Stimulated activated CD8-positive, alpha-beta memory T cell treated with anti-CD3 and anti-CD28 coated beads, Interleukin-4, amount 100 ng/mL, for 24 hours (primary cell): ENCODE results near the gene ERFE.

Experiments
- DNase-seq: peaks from one replicate; pipeline ENCODE4 v3.0.0-alpha.2; 2020; ENCODE audit warnings: low read depth

ERFE gene

GRCh38 chr2:238126338-238126737 lies 32.4 kb upstream of the ERFE start:
- DNase-seq = no peak

- DNase-seq = no peak
These were observed 32.0 kb upstream of the ERFE start for GRCh38 chr2:238126775-238127164.

- DNase-seq = no peak
These were observed 31.4 kb upstream of the ERFE start for GRCh38 chr2:238127165-238128060.

- no peak for DNase-seq
These were observed 30.7 kb upstream of the ERFE start for GRCh38 chr2:238128061-238128440.

GRCh38 chr2:238128534-238129001 lies 30.2 kb upstream of the ERFE start:
- DNase-seq = no peak

DNA sequence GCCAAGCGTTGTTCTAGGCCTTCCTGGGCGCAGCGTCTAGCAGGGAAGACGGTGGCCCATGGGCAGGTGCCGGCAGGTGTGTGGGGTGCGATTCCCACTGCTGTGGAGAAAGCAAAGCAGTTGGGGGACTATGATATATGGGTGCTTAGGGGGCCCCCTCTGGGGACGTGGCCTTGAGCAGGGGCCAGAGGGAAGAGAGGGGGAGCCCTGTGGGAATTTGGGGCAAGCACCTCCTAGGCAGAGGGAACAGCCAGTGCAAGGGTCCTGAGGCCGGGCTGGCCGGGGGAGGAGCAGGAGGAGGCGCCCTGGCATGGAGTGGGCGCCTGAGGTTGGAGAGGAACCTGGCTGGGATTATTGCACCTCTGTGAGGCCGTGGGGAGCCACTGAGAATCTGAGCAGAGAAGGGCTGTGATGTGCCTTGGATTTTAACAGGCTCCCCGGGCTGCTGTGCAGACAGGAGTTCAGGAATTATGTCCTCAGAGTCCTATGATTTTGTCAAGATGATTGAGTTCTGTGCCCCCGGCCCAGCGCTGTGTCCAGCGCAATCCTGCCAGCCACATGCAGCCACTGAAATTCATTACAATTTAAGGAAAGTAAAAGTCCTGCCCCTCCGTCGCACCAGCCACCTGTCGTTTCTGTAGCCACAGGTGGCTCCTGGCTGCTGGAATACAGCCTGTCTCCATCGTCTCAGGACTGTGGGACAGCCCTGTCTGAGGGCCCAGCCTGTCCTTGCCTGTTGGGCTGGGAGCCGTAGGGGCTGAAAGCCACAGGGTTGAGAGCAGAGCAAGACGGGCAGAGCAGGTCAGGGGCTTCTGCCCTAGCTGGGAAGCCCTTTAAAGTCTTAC lies 29.4 kb upstream of the ERFE start:
- DNase-seq = no peak

DNA sequence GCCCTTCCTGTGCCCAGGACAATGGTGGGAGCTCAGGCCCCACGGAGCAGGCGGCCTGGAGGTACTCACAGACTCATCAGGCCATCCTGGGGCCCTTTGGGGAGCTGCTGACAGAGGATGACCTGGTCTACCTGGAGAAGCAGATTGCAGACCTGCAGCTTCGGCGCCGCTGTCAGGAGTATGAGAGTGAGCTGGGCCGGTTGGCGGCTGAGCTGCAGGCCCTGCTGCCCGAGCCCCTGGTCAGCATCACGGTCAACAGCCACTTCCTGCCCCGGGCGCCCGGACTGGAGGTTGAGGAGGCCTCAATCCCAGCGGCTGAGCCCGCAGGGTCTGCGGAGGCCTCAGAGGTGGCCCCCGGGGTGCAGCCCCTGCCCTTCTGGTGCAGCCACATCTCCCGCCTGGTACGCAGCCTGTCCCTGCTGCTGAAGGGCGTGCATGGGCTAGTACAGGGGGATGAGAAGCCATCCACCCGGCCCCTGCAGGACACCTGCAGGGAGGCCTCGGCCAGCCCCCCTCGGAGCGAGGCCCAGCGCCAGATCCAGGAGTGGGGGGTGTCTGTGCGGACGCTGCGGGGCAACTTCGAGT lies 28.6 kb upstream of the ERFE start:
- DNase-seq = no peak

GRCh38 chr2:238130696-238131628 lies 27.8 kb upstream of the ERFE start:
- DNase-seq = no peak

GRCh38 chr2:238131761-238132462 lies 26.9 kb upstream of the ERFE start:
- DNase-seq = no peak

GRCh38 chr2:238132463-238133450 lies 26.0 kb upstream of the ERFE start:
- no peak for DNase-seq

GRCh38 chr2:238133499-238134392 lies 25.0 kb upstream of the ERFE start:
- DNase-seq = no peak

- no peak for DNase-seq
These were observed 24.4 kb upstream of the ERFE start for GRCh38 chr2:238134393-238134785.

DNA sequence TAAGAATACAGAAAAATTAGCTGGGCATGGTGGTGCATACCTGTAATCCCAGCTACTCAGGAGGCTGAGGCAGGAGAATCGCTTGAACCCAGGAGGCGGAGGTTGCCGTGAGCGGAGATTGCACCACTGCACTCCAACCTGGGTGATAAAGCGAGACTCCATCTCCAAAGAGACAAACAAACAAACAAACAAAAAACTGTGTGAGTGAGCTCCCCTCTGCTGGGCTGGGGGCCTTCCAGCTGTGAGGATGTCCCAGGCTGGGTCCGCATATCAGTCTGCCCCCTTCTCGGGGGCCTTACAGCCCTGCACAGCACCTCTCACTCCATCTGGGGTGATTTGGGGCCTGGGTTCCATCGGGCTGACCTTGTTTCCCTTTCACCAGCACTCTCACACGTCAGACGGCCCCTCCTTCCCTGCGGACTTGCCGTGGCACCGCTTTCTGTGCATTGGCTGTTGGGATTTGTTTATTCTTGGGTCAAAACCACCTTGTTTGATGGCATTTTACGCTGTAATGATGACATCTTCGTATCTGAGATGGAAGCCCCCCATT lies 23.1 kb upstream of the ERFE start:
- no peak for DNase-seq

DNA sequence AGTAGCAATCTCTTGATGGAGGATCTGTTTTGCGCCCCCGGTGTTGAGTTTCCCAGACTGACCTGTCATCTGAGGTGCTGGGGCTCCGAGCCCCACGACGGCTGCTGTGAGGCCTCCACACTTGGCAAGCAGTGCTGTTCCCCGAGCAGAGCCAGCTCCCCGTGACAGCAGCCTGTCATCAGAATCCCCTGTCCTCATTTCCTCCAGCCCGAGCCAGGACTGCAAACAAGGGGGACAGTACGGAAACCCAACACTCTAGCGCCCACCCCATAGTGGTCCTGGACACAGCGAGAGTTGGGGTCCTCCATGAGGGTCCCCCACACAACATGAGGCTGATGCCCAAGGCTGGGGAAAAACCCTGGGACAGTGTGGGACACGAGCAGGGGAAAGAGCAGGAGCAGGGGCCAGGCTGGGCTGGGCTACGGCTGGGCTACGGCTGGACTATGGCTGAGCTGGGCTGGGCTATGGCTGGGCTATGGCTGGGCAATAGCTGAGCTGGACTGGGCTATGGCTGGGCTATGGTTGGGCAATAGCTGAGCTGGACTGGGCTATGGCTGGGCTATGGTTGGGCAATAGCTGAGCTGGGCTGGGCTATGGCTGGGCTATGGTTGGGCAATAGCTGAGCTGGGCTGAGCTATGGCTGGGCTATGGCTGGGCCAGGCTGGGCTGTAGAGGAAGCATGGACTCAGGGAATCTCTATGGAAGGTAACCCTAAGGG lies 21.8 kb upstream of the ERFE start:
- DNase-seq = no peak

DNA sequence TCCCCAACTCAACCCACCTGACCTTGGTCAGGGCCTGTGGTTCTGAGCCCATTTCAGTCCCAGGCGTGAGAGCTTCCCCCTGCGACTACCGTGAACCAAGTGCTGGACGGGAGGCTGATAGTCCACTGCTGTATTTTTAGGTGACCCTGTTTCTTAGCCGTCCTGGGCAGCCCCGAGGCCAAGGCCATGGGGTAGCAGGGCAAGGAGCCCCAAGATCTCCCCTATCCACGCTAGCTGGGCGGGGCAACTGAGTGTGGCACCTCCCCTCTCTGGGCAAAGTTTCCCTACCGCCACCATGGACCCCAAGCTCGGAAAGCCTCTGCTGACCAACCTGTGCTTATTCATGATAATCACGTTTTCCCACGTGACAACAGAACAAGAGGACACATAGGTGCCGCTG lies 20.9 kb upstream of the ERFE start:
- DNase-seq = no peak

- DNase-seq = no peak
These were observed 20.2 kb upstream of the ERFE start, which contains the start of gene KLHL30 for GRCh38 chr2:238138331-238139195. Gene KLHL30 (plus strand): TSS chr2:238138668. CDS start chr2:238140755, 2,087 bp downstream.
